Ovary (tissue), 9 donors: ENCODE data around the gene BMP4. TPM values are rescaled to one million over a fixed set of nuclear protein-coding genes. Genes with fewer than 3 reads are reported as not detected.
"Not testable (repeated sequence)": the region's sequence is repeated elsewhere in the genome, so short reads cannot be mapped to it uniquely, and the experiment has no call there.

Experiments
- DNase-seq, 5 donors: peaks; one replicate each; pipeline ENCODE4 v3.0.0-alpha.2; 2019 to 2020
- H3K27ac ChIP-seq, 2 donors: fragments of 200-600 bp; one replicate each; pipeline versions ENCODE4 v1.5.1 to v1.8.0; 2019 to 2022
- H3K27me3 ChIP-seq: fragments of 200-600 bp; one replicate; pipeline ENCODE4 v1.8.0; 2022
- H3K36me3 ChIP-seq: fragments of 200-600 bp; sonication (generic); one replicate; pipeline ENCODE4 v1.5.1; 2019
- H3K4me1 ChIP-seq: one replicate; pipeline ENCODE4 v1.8.1; 2013; ENCODE audit warnings: mild to moderate bottlenecking, moderate library complexity; ENCODE audit not compliant: insufficient read depth
- H3K4me3 ChIP-seq: fragments of 200-600 bp; sonication (generic); one replicate; pipeline ENCODE4 v1.5.1; 2017
- H3K9me3 ChIP-seq, 2 donors: fragments of 200-600 bp in 1 of 2; sonication (generic) in 1 of 2; one replicate each; pipeline versions ENCODE4 v1.5.1 to v1.8.1; 2013 to 2019; ENCODE audit warnings: mild to moderate bottlenecking in 1 of 2, moderate library complexity in 1 of 2
- CTCF ChIP-seq, 3 donors: fragments of 450-650 bp in 2 of 3; fragments of 200-600 bp in 1 of 3; IDR thresholded peaks; one replicate each; pipeline versions ENCODE4 v1.5.1 to v1.8.0; 2016 to 2022; ENCODE audit warnings: antibody characterized with exemption in 3 of 3, mild to moderate bottlenecking in 1 of 3
- EP300 ChIP-seq: sonication (generic); formaldehyde crosslinking; IDR thresholded peaks from one replicate; pipeline ENCODE4 v1.6.1; 2017; ENCODE audit warnings: antibody characterized with exemption
- POLR2A ChIP-seq: fragments of 450-650 bp; IDR thresholded peaks from one replicate; pipeline ENCODE4 v1.6.1; 2017; ENCODE audit warnings: antibody characterized with exemption, mild to moderate bottlenecking, moderate library complexity
- WGBS, 3 donors: extraction: QIAGEN DNeasy Blood & Tissue Kit in 1 of 3; methylation state at CpG; one replicate each; pipeline versions ENCODE4 v1.1.5 to v1.1.7; 2013 to 2017; 5-methylcytosine and 5-hydroxymethylcytosine counted together
- intact Hi-C, 4 donors: fragments of 100-400 bp; cut with DNase I; formaldehyde crosslinking; loops; one replicate each; pipeline versions ENCODE4 v1.11.0 to v1.15.1; 2022 to 2023
- polyA plus RNA-seq, 2 donors: library from polyadenylated mRNA; stranded (reverse); fragments of 200-250 nt in 1 of 2; fragments of 350-450 nt in 1 of 2; fragmentation: Illumina TruSeq in 1 of 2; extraction: RNeasy Lipid Tissue Mini Kit (QIAGEN cat#74804) in 1 of 2; gene quantifications; one replicate each; pipeline ENCODE4 v1.2.3, GENCODE V29; 2013 to 2014
- total RNA-seq, 7 donors: library from RNA; depleted of rRNA in 2 of 7; stranded (reverse); fragments of >200 nt in 2 of 7; fragmentation: NEBNext Ultra II Directional in 3 of 7; extraction: Animal tissue kit (Norgen Biotek cat#: 25700) in 3 of 7; gene quantifications; one replicate each; pipeline versions ENCODE4 v1.1.0 to v1.2.4, GENCODE V29; 2016 to 2023
- donor health status: DM: no; HTN: no; CAD: no; lungs with moderate emphysema.
- donor health status: DM: no; HTN: no; CAD: no.
- donor health status: Bipolar disorder and iron deficiency.
- donor health status: DM: yes; HTN: yes; CAD: no.
- donor health status: DM: no; HTN: no; CAD: no.
- donor health status: DM: yes; HTN: yes; CAD: no.

The BMP4 gene
- total and polyA plus RNA-seq, 9 donors: 4.4 to 22.8 (median 13.0) TPM

- 48 to 95% (median 50%) methylated on average over 2 of the region's 2 CpGs for WGBS, 3 donors
- Histone ChIP-seq H3K9me3 (no peaks in the 10 kb centered on the region), H3K4me3 (no peak overlapping the region), H3K27me3 (peaks cover 2% of the 10 kb centered on the region), H3K27ac (no peak overlapping the region), H3K4me1 (no peaks in the 10 kb centered on the region), H3K36me3 (no peaks in the 10 kb centered on the region)
- DNase-seq: no peak
- TF ChIP-seq POLR2A: no peak
- TF ChIP-seq EP300: no peak
- TF ChIP-seq CTCF (IDR thresholded peaks at IDR 0.05): no peak
- intact Hi-C loops: no loop called here
Measured at GRCh38 chr14:53990978-53991377, 34.4 kb upstream of the BMP4 start.

GRCh38 chr14:53986718-53987117 lies 30.1 kb upstream of the BMP4 start:
- intact Hi-C loops, H3K4me3 ChIP-seq, H3K27ac ChIP-seq, DNase-seq, H3K36me3 ChIP-seq, H3K4me1 ChIP-seq, H3K9me3 ChIP-seq, H3K27me3 ChIP-seq: not testable (repeated sequence)
- 87 to 95% (median 95%) methylated on average over 3 of the region's 3 CpGs for WGBS, 3 donors

- H3K36me3 ChIP-seq, H3K4me1 ChIP-seq, H3K4me3 ChIP-seq, H3K27ac ChIP-seq, H3K9me3 ChIP-seq, intact Hi-C loops, DNase-seq, H3K27me3 ChIP-seq: not testable (repeated sequence)
- 64 to 99% (median 94%) methylated on average over 2 of the region's 2 CpGs for WGBS, 3 donors
Measured at GRCh38 chr14:53984958-53985357, 28.3 kb upstream of the BMP4 start.

- intact Hi-C loops: no loop called here
- TF ChIP-seq POLR2A: no peak
- TF ChIP-seq CTCF (IDR thresholded peaks at IDR 0.05): no peak
- Histone ChIP-seq H3K9me3 (no peaks in the 10 kb centered on the region), H3K27ac (no peak overlapping the region), H3K4me3 (no peak overlapping the region), H3K36me3 (no peaks in the 10 kb centered on the region), H3K4me1 (peaks cover 9% of the 10 kb centered on the region), H3K27me3 (no peaks in the 10 kb centered on the region)
- no peak for DNase-seq
Measured at GRCh38 chr14:53983112-53983511, 26.5 kb upstream of the BMP4 start.

GRCh38 chr14:53982546-53982945 lies 25.9 kb upstream of the BMP4 start:
- DNase-seq: no peak
- H3K36me3 ChIP-seq: no peaks in the 10 kb centered on the region
- H3K9me3 ChIP-seq: no peaks in the 10 kb centered on the region
- H3K4me1 ChIP-seq: peaks cover 10% of the 10 kb centered on the region
- WGBS, 3 donors: 92 to 97% (median 96%) methylated on average over 2 of the region's 2 CpGs
- no peak overlapping the region for H3K27ac ChIP-seq
- H3K27me3 ChIP-seq: no peaks in the 10 kb centered on the region
- TF ChIP-seq POLR2A (no peak), CTCF (IDR thresholded peaks at IDR 0.05) (no peak), EP300 (no peak)
- intact Hi-C loops: no loop called here
- H3K4me3 ChIP-seq: no peak overlapping the region
